ENCODE measurements around the gene VWA3B.
"Not testable (repeated sequence)": the region's sequence is repeated elsewhere in the genome, so short reads cannot be mapped to it uniquely, and the experiment has no call there.

The VWA3B gene

GRCh38 chr2:98134172-98135005 is 47.4 kb downstream of the VWA3B start:
- no peak for DNase-seq

GRCh38 chr2:98137196-98137595 is 50.2 kb downstream of the VWA3B start:
- no peak for DNase-seq

GRCh38 chr2:98138978-98139377 is 52.0 kb downstream of the VWA3B start:
- not testable (repeated sequence) for DNase-seq

- DNase-seq, result no peak
Measured at GRCh38 chr2:98140210-98140609, 53.2 kb downstream of the VWA3B start.

DNA sequence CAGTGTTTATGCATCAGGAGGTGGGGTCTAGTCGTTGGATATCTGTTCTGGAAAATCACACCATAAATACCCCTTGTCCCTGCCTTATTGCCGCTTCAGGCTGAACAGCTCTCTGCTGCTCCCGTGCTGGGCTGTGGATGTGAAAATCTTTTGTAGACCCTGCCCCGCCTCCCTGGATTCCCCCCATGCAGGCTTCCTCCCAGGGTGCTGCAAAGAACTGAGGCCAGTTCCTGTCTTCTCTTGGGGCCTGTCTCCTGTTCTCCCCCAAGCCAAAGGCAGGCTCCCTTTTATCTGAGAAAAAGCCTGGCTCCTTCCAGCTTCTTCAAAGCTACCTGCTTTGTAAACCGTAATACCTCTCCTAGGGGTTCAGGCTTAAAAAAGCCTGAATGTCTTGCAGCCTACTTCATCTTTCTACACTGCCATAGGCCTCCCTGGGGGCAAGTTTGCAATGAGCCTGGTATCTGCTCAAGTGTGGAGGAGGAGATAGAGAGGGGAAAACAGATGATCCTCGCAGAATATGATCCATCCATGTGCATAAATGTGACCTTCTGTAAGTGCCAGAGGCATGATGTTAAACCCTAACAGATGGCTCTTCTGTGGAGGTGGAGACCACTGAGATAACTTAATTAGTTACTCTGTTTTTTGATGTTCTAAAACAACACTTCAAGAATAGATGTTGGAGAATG is 55.3 kb downstream of the VWA3B start:
- no peak for DNase-seq

GRCh38 chr2:98145070-98145469 is 58.1 kb downstream of the VWA3B start:
- no peak for DNase-seq

- DNase-seq, result not testable (repeated sequence)
Measured at GRCh38 chr2:98147900-98148299, 60.9 kb downstream of the VWA3B start.

GRCh38 chr2:98148595-98149332 is 61.8 kb downstream of the VWA3B start:
- no peak for DNase-seq

DNA sequence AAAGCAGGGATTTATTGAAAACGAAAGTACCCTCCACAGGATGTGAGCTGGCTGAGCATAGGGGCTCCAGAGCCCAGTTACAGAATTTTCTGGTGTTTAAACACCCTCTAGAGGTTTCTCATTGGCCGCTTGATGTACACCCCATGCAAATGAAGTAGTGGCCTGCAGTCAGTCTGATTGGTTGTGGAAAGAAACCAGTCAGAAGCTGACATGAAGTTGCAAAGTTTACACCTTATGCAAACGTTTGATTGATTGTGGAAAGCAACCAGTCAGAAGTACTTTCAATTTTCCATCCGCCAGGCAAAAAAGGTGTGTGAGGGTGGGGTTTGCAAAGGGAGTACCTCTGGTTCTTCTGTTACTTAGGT is 62.3 kb downstream of the VWA3B start:
- no peak for DNase-seq

GRCh38 chr2:98153481-98153880 is 66.5 kb downstream of the VWA3B start:
- no peak for DNase-seq

DNA sequence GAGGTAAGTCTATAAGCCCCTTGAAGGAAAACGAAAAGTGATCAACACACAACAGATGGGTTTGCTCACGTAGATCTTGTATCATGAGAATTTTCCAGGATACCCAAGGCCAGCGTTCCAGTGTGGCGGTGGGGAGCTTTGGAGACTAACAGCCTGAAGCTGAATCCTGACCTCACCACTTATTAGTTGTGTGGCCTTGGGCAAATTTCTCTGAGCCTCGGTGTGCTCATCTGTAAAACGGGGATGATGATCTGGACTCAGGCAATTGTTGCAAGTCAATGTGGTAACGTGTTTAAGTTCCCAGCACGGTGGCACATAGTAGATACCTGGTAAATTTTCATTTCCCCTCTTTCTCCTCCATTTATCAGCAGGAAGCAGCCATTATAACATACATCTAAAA is 68.3 kb downstream of the VWA3B start:
- no peak for DNase-seq

- DNase-seq, result no peak
Measured at GRCh38 chr2:98155716-98156115, 68.7 kb downstream of the VWA3B start.

- no peak for DNase-seq
Measured at GRCh38 chr2:98156304-98156703, 69.3 kb downstream of the VWA3B start.

- no peak for DNase-seq
Measured at GRCh38 chr2:98157557-98157956, 70.6 kb downstream of the VWA3B start.

- DNase-seq, result no peak
Measured at GRCh38 chr2:98158305-98158704, 71.3 kb downstream of the VWA3B start.

GRCh38 chr2:98160554-98160953 is 73.6 kb downstream of the VWA3B start:
- DNase-seq, result no peak

- no peak for DNase-seq
Measured at GRCh38 chr2:98161186-98161585, 74.2 kb downstream of the VWA3B start.

- DNase-seq, result no peak
Measured at GRCh38 chr2:98164256-98164655, 77.3 kb downstream of the VWA3B start.

DNA sequence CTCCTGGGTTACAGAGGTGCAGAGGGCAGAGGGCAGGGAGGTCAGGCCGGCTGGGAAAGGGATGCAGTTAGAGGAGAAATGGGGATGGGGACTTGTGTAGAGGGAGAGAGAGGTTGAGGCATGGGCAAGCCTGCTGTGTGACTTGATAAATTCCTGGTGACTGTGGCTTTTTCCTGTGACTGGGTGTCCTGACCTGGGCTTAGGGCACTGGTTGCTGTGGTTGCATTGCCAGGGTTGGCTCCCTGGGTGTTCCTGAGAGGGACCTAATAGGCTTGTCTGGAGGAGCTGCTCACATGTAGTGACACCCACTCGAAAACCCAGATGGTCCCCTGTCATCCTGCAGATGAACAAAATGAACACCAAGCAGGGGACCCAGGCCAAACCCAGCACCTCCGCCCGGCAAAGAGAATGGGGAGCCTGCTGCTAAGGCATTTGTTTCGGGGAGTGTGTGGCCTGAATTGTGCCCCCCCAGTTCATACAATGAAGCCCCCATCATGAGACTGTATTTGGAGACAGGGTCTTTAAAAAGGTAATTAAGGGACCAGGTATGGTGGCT is 78.6 kb downstream of the VWA3B start:
- no peak for DNase-seq

GRCh38 chr2:98167916-98168315 is 80.9 kb downstream of the VWA3B start:
- no peak for DNase-seq

DNA sequence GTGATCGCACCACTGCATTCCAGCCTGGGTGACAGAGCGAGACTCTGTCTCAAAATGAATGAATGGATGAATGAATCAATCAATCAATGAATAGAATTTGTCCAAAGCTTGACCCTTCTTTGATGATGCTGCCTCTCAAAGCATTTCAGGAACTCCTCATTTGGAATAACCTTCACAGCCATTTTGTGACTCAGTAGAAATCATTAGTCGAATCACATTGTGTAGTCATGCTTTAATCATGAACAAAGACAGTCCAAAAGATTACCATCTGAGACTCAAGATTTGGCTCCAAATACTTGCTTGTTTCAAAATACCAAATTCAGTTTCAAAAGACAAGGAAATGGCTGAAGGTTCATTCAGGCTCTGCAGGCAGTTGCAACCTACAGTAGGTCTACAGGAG is 83.1 kb downstream of the VWA3B start:
- no peak for DNase-seq

DNA sequence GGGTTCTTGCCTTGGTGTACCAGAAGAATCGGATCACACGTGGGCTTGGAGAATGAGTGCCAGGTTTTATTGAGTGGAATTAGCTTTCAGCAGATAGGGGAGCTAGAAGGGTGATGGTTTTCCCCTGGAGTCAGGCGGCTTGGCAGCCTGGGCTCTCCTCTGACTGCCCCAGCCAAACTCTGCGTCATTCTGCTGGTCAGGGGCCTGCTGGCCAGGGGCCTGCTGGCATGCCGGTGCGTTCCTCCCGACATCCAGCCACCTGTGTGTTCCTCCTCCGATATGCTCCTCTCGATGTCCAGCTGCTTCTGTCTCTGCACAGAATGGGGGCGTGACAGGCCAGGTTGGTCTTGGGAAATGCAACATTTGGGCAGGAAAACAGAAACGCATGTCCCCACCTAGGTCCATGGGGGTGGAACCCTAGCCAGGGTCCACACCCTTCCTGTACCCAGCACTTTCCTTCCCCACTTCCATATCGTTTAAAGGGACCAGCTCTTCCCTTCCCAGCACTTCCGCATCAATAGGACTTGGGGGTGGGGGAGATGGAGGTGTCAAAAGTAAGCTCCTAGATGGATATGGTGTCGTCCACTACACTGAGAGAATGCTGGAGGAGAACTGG is 85.3 kb downstream of the VWA3B start:
- DNase-seq, result no peak

GRCh38 chr2:98172951-98173350 is 86.0 kb downstream of the VWA3B start:
- DNase-seq, result no peak

All from NCI-H345 (cell line).